T1000 (cell line): ENCODE data around the gene IPCEF1.
A peak's percentile ranks its signal among the peaks of the same experiment; 100 is the strongest.

Source experiments
- DNase-seq: peaks from one replicate; lab custom pipeline; 2025; ENCODE audit warnings: mixed read lengths; lab: John Stamatoyannopoulos, UW

The IPCEF1 gene

GRCh38 chr6:154356690-154357089, at the start of gene IPCEF1:
IPCEF1 (minus strand) TSS chr6:154356803; CDS start chr6:154265947, 90,856 bp downstream.
- DNase-seq, result no peak

DNA sequence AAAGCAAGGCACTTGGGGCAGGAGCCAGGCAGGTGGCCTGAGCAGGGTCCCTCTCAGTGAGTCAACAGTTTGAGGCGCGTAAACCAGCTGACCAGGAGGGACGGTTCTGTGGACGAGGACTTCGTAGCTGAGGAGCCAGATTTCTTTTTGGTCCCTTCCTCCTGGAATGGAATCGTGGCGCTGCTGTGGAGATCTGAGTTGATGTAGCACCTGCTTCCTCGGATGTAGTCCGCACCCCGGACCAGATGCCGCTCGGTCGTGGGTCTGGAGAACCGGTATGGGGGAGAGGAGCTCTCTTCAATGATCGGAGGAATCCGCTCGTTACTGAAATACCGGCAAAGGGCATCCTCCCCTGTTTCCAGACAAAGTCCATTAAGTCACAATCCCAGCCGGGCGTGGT, 49.7 kb upstream of the IPCEF1 start:
- DNase-seq, result no peak

- peak; percentile 20 for DNase-seq
Observed at GRCh38 chr6:154404791-154405400, 48.3 kb upstream of the IPCEF1 start.

GRCh38 chr6:154403788-154404187, 47.2 kb upstream of the IPCEF1 start:
- no peak for DNase-seq

DNA sequence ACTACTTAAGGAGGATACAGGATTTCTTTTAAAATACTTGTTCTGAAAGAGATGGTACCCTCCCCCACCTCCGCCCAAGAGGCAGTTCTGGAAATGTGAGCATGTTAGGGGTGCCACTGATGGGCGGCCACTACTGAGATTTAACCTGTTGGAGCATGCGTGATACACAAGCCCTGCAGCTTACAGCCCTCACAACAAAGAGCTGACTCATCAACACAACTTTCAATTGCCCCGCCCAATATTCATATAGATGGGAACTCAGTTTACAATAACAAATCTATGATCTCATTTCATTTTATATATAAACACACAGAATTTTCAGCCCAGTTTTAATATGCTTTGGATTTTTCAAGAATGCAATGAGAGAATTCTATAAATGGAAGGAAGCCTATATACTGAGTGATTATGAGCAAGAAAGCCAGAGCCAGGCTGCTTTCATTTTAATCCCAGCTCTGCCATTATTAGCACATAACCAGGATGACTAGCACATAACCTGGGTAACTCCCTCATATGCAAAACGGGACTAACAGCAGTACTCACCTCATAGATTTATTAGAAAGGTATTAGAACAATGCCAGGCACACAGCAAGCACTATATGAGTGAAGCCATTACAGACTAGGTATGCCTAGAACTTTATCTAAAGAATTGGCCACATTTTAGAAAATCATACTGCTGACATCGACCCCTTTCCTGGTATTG, 45.6 kb upstream of the IPCEF1 start:
- no peak for DNase-seq

DNA sequence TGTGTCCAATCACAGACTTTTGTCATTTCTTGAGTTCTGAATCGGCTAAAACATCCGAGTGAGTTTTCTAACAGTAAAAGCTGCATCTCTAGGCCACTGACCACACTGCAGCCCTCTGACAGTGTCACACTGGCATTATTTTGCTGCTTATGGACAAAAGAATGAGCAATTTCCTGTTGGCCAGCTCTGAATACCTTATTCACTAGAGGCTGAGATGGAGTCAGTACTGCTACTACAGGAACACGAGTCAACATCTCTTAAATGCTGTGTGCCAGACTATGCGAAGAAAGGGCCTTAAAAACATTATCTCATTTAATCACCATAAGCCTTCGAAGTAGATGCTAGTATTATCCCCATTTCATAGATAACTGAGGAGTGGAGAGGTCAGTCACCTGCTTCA, 42.5 kb upstream of the IPCEF1 start:
- DNase-seq, result no peak

DNA sequence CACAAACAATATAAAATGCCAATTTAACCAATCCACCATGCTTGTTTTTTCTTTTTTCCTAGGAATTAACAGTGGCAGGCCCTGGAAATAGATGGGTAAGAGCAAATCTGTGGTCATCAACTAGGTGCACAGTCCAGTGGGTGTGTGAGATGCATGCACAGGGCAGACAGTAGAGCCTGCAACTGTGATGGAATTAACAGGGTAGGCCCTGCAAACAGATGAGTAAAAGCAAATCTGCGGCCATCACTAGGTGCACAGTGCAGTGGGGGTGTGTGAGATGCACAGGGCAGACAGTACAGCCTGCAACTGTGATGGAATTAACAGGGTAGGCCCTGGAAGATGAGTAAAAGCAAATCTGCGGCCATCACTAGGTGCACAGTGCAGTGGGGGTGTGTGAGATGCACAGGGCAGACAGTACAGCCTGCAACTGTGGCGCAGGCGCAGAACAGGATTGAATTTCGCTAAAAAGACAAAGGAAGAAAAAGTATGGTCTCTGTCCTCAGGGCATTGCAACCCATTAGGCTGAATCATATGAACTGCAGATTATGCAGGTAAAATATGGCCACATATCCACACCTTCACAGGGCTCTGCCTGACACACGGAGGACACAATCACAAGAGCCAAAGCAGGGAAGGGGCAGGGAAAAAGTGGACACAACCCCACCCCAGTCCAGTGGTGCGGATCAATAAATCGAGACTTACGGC, 41.0 kb upstream of the IPCEF1 start:
- DNase-seq, result no peak

DNA sequence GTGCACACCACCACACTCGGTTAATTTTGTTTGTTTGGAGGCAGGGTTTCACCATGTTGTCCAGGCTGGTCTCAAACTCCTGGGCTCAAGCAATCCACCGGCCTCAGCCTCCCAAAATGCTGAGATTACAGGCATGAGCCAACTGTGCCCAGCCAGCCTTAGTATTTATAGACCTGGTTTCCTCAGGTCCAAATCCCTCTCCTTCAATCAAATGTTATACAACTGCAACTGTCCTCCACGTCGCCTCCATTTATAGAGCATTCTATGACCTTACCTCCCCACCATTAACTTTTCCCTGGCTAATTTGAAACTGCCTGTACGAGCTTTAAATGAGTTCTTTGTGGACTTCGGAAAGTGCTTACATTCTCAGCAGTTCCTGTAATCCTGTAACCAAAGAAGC, 39.3 kb upstream of the IPCEF1 start:
- DNase-seq, result no peak

- no peak for DNase-seq
Observed at GRCh38 chr6:154395316-154395715, 38.7 kb upstream of the IPCEF1 start.

- no peak for DNase-seq
Observed at GRCh38 chr6:154394571-154394970, 38.0 kb upstream of the IPCEF1 start.

DNA sequence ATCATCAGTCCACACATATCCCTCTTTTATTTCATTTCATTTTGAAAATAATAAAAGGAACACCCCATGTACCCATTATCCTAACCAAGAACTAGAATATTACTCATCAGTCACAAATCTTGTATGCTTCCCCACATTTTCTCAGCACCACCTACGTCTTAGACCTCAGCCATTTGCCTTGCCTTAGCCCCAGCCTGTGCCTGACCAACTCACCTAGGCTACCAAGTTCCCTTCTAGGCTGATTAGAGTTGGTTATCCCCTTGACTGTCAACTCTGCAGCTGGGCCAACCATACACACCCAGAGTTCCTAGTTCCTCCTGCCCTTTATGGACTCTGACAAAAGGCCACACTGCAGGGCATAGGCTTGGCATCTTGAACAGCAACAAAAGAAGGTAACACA, 33.4 kb upstream of the IPCEF1 start:
- no peak for DNase-seq

- no peak for DNase-seq
Observed at GRCh38 chr6:154388803-154389202, 32.2 kb upstream of the IPCEF1 start.

GRCh38 chr6:154386848-154387717, 30.5 kb upstream of the IPCEF1 start:
- DNase-seq, result no peak

DNA sequence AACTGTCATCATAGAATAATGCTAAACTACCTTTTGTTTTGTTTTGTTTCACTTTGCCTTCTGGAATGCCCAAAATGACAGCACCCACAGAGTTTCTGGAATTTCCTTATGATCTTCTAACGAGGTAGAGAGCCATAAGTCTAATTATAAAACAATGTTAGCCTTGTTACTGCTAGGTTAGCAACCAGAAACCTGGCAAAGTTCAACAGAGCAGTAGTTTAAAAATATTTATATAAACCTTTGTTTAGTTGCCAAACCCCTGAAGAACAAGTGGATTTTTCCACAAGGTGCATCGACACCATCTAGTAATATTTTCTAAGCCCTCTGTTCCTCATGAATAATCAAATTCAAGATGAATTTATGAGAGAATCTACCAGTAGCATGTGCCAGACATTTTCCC, 27.6 kb upstream of the IPCEF1 start:
- no peak for DNase-seq

DNA sequence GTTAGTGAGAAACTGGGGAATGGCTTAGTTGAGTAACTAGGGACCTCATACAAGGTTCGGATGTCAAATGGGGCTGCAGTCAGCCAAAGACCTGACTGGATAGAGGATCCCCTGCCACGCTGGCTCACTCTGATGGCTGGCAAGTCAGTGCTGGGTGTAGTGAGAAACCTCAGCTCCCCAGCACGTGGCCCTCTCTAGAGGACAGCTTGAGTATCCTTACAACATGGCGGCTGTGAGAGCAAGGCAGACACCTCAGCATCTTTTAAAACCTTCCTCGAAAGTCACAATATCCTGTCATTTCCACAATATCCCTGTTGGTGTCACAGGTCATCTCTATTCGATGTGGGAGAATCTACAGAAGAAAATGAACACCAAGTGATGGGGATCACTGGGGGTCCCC, 26.7 kb upstream of the IPCEF1 start:
- no peak for DNase-seq

DNA sequence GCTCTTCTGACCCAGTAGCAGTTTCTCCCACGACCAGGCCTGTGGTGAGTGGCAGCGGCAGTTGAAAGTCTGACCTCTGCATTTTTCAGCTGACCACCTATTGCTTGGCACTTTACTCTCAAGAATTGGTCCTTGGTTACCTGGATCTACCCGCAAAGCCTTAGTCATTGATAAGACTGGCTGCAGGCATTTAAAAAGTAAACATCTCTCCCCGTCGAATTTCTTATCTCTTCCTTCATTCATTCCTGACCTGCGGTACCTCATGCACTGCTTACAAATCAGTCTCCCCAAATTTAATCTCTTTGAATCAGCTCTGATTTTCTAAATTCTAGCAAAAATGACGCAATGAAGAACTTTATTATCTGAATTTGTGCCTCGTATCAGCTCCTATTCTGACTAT, 26.1 kb upstream of the IPCEF1 start:
- no peak for DNase-seq

- no peak for DNase-seq
Observed at GRCh38 chr6:154381548-154381947, 24.9 kb upstream of the IPCEF1 start.

- no peak for DNase-seq
Observed at GRCh38 chr6:154380741-154381140, 24.1 kb upstream of the IPCEF1 start.

DNA sequence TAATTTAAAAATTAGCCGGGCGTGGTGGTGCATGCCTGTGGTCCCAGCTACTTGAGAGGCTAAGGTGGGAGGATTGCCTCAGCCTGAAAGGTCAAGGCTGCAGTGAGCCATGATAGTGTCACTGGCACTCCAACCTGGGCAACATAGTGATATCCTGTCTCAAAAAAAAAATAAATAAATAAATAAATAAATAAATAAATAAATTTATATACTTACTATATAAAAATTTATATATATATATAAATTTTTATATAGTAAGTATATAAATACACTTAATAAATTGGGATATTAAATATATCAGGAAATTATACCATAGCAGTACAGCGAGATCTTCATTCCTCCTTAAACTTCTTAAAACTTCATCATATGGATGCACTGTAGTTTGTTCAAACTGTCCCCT, 23.0 kb upstream of the IPCEF1 start:
- no peak for DNase-seq

GRCh38 chr6:154378518-154378917, 21.9 kb upstream of the IPCEF1 start:
- DNase-seq, result no peak

DNA sequence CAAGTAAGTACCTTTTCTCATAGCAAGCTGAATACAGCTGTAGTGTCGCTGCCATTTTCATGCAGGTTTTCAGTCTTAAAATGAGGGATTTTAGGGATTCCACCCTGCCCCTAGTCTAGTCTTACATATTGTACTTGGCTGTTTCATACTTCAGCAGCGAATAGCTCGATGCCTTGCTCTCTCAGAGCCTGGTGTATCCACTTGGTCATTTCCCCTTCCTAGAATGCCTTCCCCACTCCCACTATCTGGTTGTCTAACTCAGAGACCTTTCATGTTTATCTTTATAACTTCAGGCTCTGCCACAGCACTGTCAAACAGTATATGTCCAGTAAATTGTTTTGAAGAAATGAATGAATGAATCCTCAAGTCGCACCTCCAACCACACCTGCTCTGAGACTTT, 21.1 kb upstream of the IPCEF1 start:
- no peak for DNase-seq

GRCh38 chr6:154373971-154374370, 17.4 kb upstream of the IPCEF1 start:
- no peak for DNase-seq
